ENCODE measurements around the gene PLCB1.

PLCB1 gene

GRCh38 chr20:8735014-8735413 is 602.9 kb downstream of the PLCB1 start:
- TF ChIP-seq CTCF (IDR thresholded peaks at IDR 0.05; ENCODE audit: low read depth, low read length) = no peak
- no peak overlapping the region for H3K4me3 ChIP-seq (ENCODE audit: low read depth, low read length)

- H3K4me3 ChIP-seq (ENCODE audit: low read depth, low read length) = no peak overlapping the region
- no peak for TF ChIP-seq CTCF (IDR thresholded peaks at IDR 0.05; ENCODE audit: low read depth, low read length)
These were observed 603.6 kb downstream of the PLCB1 start for GRCh38 chr20:8735674-8736073.

- no peak for TF ChIP-seq CTCF (IDR thresholded peaks at IDR 0.05; ENCODE audit: low read depth, low read length)
- no peak overlapping the region for H3K4me3 ChIP-seq (ENCODE audit: low read depth, low read length)
These were observed 608.2 kb downstream of the PLCB1 start for GRCh38 chr20:8740265-8740664.

- no peak overlapping the region for H3K4me3 ChIP-seq (ENCODE audit: low read depth, low read length)
- no peak for TF ChIP-seq CTCF (IDR thresholded peaks at IDR 0.05; ENCODE audit: low read depth, low read length)
These were observed 612.3 kb downstream of the PLCB1 start for GRCh38 chr20:8744228-8744844.

GRCh38 chr20:8749101-8749500 is 617.0 kb downstream of the PLCB1 start:
- no peak for TF ChIP-seq CTCF (IDR thresholded peaks at IDR 0.05; ENCODE audit: low read depth, low read length)
- H3K4me3 ChIP-seq (ENCODE audit: low read depth, low read length) = no peak overlapping the region

GRCh38 chr20:8749986-8750385 is 617.9 kb downstream of the PLCB1 start:
- no peak overlapping the region for H3K4me3 ChIP-seq (ENCODE audit: low read depth, low read length)
- TF ChIP-seq CTCF (IDR thresholded peaks at IDR 0.05; ENCODE audit: low read depth, low read length) = no peak

- no peak for TF ChIP-seq CTCF (IDR thresholded peaks at IDR 0.05; ENCODE audit: low read depth, low read length)
- no peak overlapping the region for H3K4me3 ChIP-seq (ENCODE audit: low read depth, low read length)
These were observed 623.5 kb downstream of the PLCB1 start for GRCh38 chr20:8755340-8756118.
